Endothelial cell (in vitro differentiated cells): ENCODE results near the gene FAM168B. TPM values are rescaled to one million over a fixed set of nuclear protein-coding genes. Genes with fewer than 3 reads are reported as not detected.
A peak's percentile ranks its signal among the peaks of the same experiment; 100 is the strongest.
"Not testable (repeated sequence)": the region's sequence is repeated elsewhere in the genome, so short reads cannot be mapped to it uniquely, and the experiment has no call there.

Experiments used
- DNase-seq: peaks from one replicate; pipeline ENCODE4 v3.0.0; 2021; ENCODE audit warnings: low spot score
- H3K27ac Mint-ChIP-seq: one replicate; pipeline ENCODE4 v1.8.0; 2021; ENCODE audit warnings: mixed read lengths, inconsistent platforms; ENCODE audit not compliant: unreplicated experiment
- H3K27me3 Mint-ChIP-seq: one replicate; pipeline ENCODE4 v1.8.0; 2021; ENCODE audit warnings: mild to moderate bottlenecking, moderate library complexity, mixed read lengths, inconsistent platforms; ENCODE audit not compliant: unreplicated experiment
- H3K36me3 Mint-ChIP-seq: one replicate; pipeline ENCODE4 v1.8.0; 2021; ENCODE audit warnings: mild to moderate bottlenecking, low read depth, mixed read lengths, inconsistent platforms; ENCODE audit not compliant: unreplicated experiment
- H3K4me1 Mint-ChIP-seq: one replicate; pipeline ENCODE4 v1.8.0; 2021; ENCODE audit warnings: mild to moderate bottlenecking, mixed read lengths, inconsistent platforms; ENCODE audit not compliant: unreplicated experiment
- H3K4me3 Mint-ChIP-seq: one replicate; pipeline ENCODE4 v1.8.0; 2021; ENCODE audit warnings: mild to moderate bottlenecking, mixed read lengths, inconsistent platforms; ENCODE audit not compliant: unreplicated experiment
- H3K9me3 Mint-ChIP-seq: one replicate; pipeline ENCODE4 v1.8.0; 2021; ENCODE audit warnings: mixed read lengths, inconsistent platforms; ENCODE audit not compliant: unreplicated experiment
- total RNA-seq: library from RNA; stranded (reverse); fragmentation: NEBNext Ultra II Directional; extraction: Animal tissue kit (Norgen Biotek cat#: 25700); gene quantifications from one replicate; pipeline ENCODE4 v1.2.1, GENCODE V29; 2021; ENCODE audit not compliant: unreplicated experiment
- TF ChIP-seq, protein P1 (sequence below): fragments of 200-600 bp; sonication (generic); IDR thresholded peaks from one replicate; pipeline ENCODE4 v1.5.0; 2021; ENCODE audit warnings: antibody characterized with exemption; ENCODE audit not compliant: unreplicated experiment

Gene FAM168B
- total RNA-seq, 1 donor from 2014 or later: 72.0 TPM

DNA sequence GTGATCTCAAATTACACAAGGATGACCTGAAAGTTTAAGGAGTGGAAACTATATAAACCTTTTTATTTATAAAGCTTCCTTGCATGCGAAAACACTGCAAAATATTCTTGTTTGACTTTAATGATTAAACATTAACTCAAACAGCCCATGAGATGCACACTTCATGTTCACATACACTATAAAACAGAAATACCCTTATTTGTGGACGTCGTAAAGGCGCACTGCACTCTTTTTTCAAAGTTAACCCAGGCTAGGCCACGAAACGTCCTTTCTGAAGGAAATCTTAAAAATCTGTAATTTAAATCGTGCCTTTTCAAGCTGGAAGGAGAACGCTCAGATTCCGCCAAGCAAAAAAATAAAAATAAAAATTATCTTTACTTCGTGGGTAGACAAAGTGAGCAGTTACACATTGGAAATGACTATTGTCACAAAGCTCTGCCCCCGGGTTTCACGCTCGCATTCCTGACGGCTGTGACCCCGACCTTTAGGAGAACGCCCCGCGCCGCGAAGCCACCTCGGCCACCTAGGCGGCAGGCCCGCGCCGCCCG is 728 bp downstream of the FAM168B start:
- peaks cover 9% of the 10 kb centered on the region for H3K36me3 Mint-ChIP-seq
- DNase-seq: no peak
- H3K9me3 Mint-ChIP-seq: no peaks in the 10 kb centered on the region
- H3K27me3 Mint-ChIP-seq: peaks cover 5% of the 10 kb centered on the region
- peak overlapping the region; percentile 93 for H3K4me3 Mint-ChIP-seq
- peaks cover 3% of the 10 kb centered on the region for H3K4me1 Mint-ChIP-seq
- TF ChIP-seq, protein P1, sequence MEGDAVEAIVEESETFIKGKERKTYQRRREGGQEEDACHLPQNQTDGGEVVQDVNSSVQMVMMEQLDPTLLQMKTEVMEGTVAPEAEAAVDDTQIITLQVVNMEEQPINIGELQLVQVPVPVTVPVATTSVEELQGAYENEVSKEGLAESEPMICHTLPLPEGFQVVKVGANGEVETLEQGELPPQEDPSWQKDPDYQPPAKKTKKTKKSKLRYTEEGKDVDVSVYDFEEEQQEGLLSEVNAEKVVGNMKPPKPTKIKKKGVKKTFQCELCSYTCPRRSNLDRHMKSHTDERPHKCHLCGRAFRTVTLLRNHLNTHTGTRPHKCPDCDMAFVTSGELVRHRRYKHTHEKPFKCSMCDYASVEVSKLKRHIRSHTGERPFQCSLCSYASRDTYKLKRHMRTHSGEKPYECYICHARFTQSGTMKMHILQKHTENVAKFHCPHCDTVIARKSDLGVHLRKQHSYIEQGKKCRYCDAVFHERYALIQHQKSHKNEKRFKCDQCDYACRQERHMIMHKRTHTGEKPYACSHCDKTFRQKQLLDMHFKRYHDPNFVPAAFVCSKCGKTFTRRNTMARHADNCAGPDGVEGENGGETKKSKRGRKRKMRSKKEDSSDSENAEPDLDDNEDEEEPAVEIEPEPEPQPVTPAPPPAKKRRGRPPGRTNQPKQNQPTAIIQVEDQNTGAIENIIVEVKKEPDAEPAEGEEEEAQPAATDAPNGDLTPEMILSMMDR: no peak
- peak overlapping the region; percentile 81 for H3K27ac Mint-ChIP-seq

DNA sequence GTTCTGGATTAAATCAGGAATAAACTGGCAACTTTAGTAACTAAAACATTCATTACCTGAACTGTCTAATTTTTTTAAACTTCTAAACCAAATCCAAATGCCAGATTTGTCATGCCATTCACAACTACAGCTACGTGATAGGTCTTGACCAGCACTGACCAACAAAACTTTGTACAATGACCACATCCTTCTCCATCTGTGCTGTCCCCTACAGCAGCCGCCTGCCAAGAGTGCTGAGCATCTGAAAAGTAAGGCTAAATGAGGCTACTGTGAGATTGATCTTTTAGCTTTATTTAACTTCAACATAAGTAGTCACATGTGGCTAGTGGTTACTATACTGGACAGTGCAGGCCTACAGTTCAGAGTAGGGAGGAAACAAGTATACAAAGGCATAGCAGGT is 7.6 kb downstream of the FAM168B start:
- peak overlapping the region; percentile 63 for H3K27ac Mint-ChIP-seq
- H3K27me3 Mint-ChIP-seq: no peaks in the 10 kb centered on the region
- no peak overlapping the region for H3K4me3 Mint-ChIP-seq
- no peaks in the 10 kb centered on the region for H3K9me3 Mint-ChIP-seq
- H3K4me1 Mint-ChIP-seq: peaks cover 12% of the 10 kb centered on the region
- peaks cover 34% of the 10 kb centered on the region for H3K36me3 Mint-ChIP-seq
- TF ChIP-seq, protein P1: no peak
- no peak for DNase-seq

DNA sequence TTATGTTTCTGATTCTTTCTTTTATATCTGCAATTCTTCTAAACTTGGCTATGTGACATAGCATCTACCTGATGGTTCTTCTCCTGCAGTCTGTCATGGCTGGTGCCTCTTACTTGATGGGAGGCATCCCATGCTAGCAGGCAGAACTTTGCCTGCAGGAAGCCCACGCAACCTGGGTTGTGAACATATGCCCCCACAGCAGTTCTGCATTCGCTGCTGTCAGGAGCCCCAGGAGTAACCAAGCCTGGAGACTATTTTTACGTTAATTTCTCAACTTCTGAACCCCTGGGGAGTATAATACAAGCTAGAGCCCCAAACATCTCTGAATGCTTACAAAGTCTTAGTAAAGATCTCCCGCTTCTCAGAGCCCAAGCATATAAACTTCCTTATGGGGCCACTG is 12.1 kb downstream of the FAM168B start:
- Mint-ChIP-seq H3K4me1 (peaks cover 11% of the 10 kb centered on the region), H3K27me3 (peaks cover 1% of the 10 kb centered on the region), H3K9me3 (no peaks in the 10 kb centered on the region), H3K27ac (peak overlapping the region; percentile 62), H3K36me3 (peaks cover 37% of the 10 kb centered on the region), H3K4me3 (peak overlapping the region; percentile 56)
- TF ChIP-seq, protein P1: no peak
- DNase-seq: no peak

DNA sequence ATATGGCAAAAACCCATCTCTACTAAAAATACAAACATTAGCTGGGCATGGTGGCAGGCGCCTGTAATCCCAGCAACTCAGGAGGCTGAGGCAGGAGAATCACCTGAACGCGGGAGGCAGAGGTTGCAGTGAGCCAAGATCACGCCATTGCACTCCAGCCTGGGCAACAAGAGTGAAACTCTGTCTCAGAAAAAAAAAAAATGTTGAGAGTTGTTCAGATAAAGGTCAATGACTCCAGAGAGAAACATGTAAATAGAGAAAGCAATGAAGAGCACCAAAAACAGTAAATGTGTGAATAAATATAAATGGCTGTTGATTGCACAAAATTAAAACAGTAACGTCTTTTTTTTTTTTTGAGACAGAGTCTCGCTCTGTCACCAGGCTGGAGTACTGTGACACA is 13.3 kb downstream of the FAM168B start:
- peaks cover 35% of the 10 kb centered on the region for H3K36me3 Mint-ChIP-seq
- not testable (repeated sequence) for H3K9me3 Mint-ChIP-seq, H3K4me1 Mint-ChIP-seq, H3K27ac Mint-ChIP-seq, H3K27me3 Mint-ChIP-seq, DNase-seq, H3K4me3 Mint-ChIP-seq

DNA sequence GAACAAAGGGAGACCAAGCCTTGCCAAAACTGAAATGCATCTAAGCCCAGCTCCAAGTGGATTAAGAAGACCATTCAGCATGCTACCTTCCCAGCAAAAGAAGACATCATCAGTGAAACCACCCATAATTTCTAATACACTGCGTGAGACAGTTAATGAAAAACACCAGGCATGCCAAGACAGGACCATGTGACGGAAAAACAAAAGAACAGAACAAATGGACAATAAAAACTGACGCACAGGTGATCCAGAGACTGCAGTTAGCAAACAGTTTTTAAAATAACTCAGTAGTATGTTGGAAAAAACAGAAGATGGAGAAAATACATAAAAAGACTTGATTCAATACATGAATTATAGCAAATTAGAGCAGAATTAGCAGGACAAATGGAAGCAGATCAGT is 15.3 kb downstream of the FAM168B start:
- peaks cover 38% of the 10 kb centered on the region for H3K36me3 Mint-ChIP-seq
- no peak overlapping the region for H3K27ac Mint-ChIP-seq
- H3K4me3 Mint-ChIP-seq: peak overlapping the region; percentile 2
- TF ChIP-seq, protein P1: no peak
- no peaks in the 10 kb centered on the region for H3K9me3 Mint-ChIP-seq
- DNase-seq: no peak
- peaks cover 3% of the 10 kb centered on the region for H3K27me3 Mint-ChIP-seq
- peaks cover 8% of the 10 kb centered on the region for H3K4me1 Mint-ChIP-seq
